Hematopoietic multipotent progenitor cell treated with erythropoietin and hydrocortisone succinate and interleukin-3 and kit ligand, for 4 days (in vitro differentiated cells): ENCODE results near the gene FAM181A.

Experiments used
- DNase-seq: peaks from one replicate; pipeline ENCODE4 v3.0.0-alpha.2; 2015

The FAM181A gene

DNA sequence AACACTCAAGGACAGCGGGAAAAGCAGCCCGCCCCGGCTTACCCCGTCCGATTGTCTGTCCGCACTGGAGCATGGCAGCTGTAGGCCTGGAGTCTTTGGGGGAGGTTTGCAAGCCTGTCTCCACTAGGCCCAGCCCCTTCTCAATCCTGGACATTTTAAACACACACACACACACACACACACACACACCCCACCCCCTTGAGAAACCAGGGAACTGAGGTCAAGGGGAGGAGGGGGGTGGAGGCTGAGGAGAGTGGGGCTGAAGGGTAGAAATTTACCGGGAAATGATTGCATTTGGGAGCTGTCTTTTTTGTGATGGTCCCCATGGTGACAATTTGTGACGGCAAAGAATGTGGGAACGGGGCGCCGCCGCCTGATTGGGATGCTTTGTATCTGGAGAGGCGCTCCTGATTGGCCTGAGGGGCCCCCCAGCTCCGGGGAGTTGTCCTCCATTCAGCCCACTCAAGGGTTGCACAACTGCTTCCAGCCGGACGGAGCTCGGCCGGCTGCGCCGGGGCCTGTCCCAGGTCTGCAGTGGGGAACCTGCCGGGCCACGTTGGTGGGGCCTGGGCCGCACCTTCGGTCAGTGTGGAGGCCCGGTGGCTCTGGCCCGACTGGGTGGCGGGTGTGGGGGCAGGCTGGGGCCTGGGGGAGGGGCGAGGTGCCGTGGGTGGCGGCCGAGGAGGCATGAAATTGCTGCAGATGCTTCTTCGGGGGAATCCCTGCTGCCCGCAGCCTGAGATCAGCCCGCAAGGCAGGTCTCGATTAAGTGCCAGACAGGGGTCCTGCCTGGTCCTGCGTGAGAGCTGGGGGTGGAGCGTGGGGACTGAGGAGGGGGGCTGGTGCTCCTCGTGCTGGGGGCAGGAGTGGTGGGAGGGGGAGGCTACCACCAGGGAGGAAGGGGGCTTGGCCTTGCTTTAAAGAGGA, at the start of gene FAM181A:
FAM181A (plus strand) TSS at position 472 of the 927 bp plus-strand sequence. CDS start 942 bp downstream, outside the sequence.
- DNase-seq: no peak

DNA sequence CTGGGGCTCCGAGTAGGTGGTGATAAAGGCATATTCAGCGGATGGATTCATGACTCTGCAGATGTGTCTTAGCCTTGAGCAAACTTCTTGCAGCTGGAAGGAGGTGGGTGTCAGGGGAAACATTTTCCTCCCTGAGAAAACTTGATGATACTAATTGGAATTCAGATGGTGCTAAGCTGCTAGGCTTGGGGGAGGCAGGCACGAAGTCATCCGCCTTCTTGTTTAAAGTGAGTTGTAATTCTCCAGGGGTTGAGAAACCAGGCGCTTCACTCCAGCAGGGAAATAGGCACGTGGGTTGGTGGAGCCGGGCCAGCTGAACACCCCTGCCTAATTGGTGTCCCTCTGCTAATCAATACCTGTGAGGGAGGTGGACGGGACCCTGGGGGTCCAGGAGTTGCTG, 48.9 kb upstream of the FAM181A start:
- no peak for DNase-seq

GRCh38 chr14:93878871-93879270, 48.3 kb upstream of the FAM181A start:
- no peak for DNase-seq

DNA sequence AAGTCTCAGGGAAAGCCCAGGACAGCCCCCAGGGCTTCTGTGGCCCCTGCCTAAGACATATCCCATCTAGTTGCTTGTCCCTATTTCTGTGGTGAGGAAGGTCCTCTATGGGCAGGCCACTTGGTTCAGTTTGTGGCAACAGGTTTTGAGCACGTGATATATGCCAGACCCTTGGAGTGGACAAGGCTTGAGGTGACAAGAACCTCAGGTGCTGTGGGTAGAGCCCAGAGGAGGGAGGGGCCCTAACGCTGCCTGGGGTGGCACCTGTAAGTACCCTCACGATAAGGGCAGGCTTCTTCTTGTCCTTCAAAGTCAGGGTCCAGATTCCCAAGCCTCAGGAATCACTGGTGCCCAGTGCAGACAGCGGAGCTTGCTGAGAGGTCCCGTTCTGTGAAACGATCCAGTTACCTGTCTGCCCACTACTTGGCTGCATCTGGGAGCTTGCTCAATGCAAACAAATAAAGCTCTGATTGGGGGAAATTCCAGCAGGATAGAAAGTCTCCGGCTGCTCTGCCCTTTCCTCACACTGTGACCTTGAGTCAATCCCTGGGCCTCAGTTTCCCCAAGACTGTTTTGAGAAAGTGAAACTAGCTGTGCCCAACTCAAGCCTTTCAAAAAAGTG, 47.7 kb upstream of the FAM181A start:
- DNase-seq: no peak

DNA sequence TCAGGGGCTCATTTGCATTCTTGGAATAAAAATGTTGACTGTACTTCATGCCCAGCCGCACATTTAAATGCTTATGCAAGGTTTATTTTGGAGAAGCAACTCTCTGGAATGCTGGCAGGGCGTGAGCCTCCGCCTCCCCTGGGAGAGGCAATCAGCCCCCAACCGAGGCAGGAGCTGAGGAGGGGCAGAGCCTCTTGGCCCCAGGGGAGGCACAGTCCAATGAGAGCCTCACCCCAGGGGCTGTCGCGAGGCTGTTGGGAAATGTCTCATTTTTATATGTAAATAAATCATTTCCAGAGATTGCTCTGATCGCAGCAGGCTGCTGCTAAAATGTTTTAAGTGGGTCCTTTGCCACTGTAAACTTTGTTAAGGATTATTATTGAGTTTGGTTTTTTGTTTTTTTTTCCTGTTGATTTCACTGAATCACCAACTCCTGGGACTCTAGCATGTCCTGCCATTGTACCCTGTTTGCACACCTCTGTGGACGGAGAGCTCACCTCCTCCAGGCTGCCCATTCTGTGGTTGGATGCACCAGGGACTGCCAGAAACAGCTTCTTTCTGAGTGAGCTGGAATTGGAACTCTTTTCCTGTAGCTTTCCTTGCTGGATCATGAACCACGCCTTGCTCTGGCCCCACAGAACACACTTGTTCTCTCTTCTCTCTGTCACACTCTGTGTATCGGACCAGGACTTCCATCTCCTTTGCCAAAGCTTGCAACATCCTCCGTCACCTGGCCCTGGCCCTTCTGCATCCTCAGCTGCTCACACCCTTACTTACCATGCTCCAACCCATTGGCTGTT, 46.9 kb upstream of the FAM181A start:
- no peak for DNase-seq

DNA sequence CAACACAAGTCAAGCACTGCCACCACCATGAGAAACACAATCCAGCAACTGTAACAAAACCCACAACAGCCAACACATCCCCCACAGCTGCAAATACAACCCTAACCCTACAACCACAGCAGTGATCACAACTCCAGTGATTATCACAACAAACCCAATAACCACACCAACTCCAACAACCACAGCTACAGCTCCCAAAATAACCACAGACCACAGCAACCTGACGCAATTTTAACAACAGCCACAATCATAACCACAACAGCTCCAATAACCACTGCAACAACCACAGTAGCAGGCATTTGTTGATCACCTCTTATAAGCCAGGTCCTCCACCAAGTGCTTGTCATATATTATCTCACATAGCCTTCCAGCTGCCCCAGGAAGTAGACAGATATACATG, 42.2 kb upstream of the FAM181A start:
- DNase-seq: peak; percentile 4

DNA sequence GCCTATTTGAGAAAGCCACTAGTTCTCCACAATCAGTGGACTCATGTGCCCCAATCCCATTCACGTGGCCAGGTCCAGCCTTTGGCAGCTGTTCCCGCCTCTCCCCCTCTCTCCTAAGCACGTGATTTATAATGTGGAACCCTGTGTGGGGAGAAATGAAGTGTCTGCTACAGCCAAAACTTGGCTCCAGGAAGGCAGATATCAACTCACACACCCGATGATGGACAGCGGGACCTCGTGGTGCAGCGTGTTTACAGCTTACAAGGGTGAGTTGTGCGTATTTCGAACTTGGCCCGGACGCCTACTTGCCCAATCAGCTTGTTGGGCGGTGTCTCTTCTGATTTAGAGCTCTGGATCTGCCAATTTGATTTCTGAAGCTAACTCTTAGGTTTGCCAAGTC, 38.1 kb upstream of the FAM181A start:
- DNase-seq: no peak

DNA sequence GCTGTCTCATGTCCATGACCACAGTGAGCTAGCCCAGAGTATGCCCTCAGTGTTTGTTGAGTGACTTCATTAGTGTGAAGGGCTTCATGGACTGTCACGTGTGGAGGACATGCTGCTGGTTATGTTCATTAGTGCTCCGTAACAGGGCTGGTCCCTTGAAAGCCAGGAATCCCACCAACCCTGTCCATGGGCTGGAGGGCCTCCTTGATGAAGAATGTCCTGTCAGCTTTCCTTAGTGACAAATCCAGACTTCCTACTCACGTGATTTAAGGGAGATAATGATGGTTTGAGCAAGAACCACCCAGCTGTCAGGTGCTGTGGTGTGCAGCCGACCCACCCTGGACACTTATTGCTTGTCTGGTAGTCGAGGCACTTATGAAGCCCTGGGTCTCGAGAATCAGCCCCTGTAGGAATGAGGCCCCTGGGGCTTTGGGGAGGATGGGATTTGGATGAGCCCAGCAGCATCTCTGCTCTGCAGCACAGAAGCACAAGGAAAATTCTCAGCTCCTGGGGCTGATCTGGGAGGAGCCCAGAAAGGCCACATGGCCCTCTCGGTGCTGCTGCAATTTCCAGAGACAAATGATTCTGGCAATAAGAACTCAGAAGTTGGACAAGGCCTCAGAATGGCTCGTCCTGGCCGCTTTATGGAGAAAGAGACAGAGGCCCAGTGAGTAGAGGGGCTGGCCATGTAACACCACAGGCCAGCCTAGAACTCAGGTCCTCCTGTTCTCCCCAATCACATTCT, 37.2 kb upstream of the FAM181A start:
- DNase-seq: no peak

DNA sequence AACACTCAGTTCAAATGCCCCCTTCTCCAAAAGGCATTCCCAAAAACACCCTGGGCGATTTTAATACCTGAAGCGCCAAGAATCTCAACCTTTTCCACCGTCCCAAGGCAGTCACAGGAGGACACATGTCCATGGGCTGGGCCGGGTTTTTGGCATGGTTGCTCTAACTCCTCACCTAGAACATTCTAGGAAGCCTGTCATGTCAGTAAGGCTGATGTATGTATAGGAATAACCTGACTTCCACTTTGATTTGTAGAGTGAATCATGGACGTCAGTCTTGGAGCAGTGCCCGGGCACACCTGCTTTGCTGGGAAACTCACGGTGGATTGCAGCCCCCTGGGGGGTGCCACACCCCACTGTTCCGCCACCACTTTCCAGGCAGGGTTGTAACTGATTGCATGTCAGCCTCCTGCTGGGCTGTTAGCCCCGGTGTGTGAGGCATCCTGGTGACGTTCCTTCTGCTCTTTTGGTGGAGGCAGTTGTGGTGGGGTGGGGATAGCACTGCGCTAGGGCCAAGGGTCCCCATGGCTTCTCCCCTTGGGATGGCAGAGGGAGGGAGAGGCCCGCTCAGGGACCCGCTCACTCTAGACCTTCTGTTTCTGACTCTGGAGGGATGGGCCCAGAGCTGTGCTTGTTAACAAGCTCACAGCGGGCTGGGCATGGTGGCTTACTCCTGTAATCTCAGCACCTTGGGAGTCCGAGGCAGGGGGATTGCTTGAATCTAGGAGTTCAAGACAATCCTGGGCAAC, 35.2 kb upstream of the FAM181A start:
- no peak for DNase-seq

GRCh38 chr14:93892505-93892839, 34.7 kb upstream of the FAM181A start:
- DNase-seq: no peak

DNA sequence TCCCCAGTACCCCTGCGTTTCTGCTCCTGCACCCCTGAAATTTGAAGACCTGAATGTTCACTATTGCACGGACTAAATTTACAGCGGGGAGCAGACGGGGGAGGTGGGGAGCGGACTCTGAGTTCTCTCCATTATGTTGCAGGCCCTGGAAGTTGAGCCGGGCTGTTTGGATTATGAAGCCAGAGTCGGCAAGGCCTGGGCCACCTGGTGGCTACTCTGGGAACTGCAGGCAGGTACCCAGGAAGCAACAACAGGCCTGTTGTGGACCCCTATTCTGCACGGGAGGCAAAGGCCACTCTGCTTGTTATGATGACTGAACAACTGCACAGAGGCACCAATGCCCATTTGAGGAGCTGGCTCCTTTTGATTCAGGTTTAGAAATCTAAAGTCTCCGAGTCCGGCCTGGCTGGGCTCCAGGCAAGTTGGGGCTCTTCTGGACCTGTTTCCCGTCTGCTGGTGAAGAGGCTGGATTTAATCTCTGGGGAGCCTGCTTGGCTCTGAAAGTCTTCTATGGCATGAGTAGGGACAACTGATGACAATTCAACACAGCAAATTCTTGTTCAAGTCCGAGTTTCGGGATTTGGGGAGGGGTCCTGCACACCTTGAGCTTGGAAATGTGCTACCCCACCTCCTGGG, 34.1 kb upstream of the FAM181A start:
- peak; percentile 71 for DNase-seq

DNA sequence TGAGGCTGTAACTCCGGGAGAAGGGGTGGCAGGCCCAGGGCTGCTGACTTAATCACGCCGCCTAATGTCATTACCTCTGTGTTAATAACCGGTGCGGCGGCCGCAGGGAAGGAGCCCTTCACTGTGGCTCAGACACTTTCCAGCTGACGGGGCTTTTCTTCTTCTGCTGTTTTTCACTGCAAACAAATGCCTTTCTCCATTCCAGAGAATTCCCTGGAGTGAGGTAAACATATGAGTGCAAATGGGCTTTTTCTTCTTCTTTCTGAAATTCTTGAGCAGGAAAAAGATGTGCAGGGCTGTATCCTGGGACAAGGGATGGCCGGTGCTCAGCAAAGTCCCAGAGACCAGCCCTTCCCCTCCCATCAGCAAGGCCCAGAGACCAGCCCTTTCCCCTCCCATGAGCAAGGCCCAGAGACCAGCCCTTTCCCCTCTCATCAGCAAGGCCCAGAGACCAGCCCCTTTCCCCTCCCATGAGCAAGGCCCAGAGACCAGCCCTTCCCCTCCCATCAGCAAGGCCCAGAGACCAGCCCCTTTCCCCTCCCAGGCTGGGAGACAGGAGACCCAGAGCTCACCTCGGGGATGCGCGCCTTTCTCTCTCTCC, 33.4 kb upstream of the FAM181A start:
- DNase-seq: no peak

GRCh38 chr14:93895023-93895604, 32.0 kb upstream of the FAM181A start:
- no peak for DNase-seq

DNA sequence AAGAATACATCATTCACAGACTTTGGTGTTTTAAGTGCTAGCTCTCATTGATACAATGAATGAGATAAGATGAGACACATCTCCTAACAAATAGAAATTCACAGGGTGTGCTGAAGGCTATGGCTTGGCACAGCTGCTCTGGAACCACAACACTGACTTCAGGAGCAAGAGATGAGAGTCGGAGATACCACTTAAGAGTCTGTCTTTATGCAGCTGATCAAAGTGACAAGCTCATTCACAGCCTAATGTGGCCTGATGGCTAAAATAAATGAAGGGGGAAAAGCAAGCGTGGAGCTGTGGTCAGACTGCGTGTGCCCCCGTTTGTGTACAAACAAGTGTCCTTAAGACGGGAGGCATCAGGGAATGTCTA, 29.7 kb upstream of the FAM181A start:
- DNase-seq: no peak

DNA sequence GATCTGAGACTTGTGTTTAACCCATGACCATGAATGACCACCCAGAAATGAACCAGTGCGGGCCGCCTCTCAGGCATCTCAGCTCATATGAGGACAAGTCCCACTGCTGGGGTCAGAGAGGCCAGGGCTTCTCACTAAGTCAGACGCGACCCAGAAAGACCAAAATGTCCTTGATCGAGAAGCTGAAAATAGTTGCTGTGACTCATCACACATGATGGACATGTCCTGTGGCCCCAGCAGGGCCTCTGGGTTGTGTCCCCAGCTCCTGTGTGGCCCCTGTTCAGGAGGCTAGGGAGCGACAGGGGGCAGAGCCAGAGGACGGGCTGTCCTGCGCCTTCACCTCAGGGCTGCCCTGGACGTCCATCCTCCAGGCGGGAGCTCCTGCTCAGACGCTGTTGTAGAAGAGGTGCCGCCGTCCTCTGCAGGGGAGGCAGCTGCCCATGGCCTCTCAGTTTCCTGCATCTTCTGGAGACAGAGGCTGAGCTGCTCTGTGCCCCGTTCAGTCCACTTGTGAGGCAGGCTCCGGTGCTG, 29.0 kb upstream of the FAM181A start:
- no peak for DNase-seq

DNA sequence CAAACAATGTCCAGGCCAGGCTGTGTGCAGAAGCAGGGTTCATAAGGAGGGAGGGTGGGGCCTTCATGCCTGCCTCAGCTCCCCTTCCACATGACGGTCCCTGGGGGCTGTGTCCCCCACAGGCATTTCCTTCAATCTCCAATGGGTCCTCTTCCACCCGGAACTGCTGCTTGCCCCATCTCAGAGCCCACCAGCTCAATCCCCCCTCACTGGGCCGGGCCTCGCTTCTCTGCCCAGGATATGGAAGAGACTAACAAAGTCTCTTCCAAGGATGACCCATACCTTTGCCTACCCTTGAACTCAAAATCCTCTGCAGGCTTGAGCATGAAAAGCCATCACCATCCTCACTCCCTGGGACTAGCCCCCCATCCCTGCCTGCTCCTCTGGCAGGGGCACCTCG, 28.4 kb upstream of the FAM181A start:
- no peak for DNase-seq

DNA sequence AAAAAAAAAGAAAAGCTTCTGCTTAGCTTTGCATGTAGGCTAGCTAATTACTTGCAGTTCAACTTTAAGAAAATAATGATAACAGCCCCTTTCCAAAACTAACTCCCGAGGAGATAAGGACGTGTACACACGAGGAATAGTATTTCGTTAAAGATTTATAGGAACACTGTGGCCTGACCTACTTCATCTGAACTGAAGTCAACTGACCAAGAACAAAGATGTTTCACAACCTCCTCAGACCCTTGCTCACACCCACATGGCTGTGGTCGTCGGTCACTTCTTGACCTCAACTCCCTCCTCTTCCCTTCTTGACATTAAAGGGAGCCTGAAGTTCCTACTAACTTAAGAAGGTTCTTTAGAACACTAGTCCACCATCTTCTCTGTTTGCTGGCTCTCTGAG, 25.3 kb upstream of the FAM181A start:
- DNase-seq: no peak

GRCh38 chr14:93902619-93903307, 24.4 kb upstream of the FAM181A start:
- DNase-seq: no peak

DNA sequence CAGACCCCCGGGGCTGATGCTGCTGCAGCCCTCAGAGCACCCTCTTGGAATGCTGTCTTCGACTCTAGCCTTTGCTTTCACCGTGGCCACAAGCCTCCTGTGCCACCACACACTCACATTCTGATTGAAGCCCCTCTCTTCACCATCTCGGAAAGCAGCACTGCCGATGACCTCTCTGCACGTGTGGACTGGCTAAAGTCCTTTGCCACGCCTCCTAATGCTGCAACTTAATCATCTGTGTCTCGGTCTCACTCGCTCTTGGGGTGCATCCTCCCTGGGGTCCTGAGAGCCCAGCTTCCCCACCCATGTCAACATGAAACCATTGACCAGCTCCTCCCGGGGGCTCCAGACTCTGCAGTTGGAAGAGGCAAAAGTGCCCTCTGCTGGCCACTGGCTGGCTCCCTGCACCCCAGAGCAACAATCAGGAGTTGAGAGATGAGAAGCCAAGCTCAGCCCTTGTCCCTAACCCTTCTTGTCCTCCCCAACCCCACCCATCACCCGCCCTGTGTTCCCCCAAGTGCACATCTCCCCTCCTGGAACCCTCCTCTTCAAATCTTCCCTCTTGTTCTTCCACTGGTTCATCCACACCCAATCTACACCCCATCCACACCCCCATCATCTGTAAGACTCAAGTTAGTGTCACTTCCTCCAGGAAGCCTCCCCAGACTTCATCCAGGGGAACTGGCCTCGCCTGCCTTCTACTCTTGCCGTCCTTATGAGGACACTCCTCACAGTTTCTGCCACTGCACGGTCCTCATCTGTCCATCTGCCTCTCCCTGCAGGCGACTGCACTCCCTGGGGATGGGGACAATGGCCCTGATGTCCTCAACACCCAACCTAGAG, 23.6 kb upstream of the FAM181A start:
- DNase-seq: peak; percentile 31
